ENCODE results near the gene NOL11.

The NOL11 gene

DNA sequence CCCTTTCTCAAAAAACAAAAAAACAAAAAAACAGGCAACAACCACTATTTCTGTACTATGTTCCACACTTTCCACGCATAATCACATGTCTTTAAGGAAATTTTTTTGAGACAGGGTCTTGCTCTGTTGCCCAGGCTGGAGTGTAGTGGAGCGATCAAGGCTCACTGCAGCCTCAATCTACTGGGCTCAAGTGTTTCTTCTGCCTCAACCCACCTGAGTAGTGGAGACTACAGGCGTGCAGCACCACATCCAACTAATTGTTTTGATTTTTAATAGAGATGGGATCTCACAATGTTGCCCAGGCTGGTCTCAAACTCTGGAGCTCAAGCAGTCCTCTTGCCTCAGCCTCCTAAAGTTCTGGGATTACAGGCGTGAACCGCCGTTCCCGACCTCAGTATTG, 54.9 kb downstream of the NOL11 start:
- DNase-seq (ENCODE audit: low read depth), result no peak
- no peak overlapping the region for H3K4me3 ChIP-seq (replicated peaks; ENCODE audit: low read depth, low read length)
- TF ChIP-seq, protein P1, sequence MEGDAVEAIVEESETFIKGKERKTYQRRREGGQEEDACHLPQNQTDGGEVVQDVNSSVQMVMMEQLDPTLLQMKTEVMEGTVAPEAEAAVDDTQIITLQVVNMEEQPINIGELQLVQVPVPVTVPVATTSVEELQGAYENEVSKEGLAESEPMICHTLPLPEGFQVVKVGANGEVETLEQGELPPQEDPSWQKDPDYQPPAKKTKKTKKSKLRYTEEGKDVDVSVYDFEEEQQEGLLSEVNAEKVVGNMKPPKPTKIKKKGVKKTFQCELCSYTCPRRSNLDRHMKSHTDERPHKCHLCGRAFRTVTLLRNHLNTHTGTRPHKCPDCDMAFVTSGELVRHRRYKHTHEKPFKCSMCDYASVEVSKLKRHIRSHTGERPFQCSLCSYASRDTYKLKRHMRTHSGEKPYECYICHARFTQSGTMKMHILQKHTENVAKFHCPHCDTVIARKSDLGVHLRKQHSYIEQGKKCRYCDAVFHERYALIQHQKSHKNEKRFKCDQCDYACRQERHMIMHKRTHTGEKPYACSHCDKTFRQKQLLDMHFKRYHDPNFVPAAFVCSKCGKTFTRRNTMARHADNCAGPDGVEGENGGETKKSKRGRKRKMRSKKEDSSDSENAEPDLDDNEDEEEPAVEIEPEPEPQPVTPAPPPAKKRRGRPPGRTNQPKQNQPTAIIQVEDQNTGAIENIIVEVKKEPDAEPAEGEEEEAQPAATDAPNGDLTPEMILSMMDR (IDR thresholded peaks at IDR 0.05; ENCODE audit: low read length, missing control alignments), result no peak

DNA sequence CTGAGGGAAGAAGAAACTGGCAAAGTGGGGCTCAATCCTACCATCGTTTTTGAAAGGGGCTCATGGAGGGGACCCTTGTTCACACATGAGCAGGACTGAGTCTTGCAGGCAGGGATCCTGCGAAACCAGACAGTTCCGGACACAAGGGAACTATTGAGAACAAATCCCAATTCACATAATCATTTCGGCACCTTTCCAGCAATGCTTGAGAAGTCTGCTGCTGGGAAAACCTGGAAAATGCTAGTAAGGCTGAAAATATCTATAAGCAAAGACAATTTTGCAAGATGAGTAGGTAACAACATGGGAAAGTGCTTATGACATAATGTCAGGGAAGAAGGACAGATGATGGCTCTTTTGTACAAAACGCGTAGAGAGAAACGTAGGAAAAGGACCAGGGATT, 55.5 kb downstream of the NOL11 start:
- TF ChIP-seq, protein P1 (IDR thresholded peaks at IDR 0.05; ENCODE audit: low read length, missing control alignments), result no peak
- H3K4me3 ChIP-seq (replicated peaks; ENCODE audit: low read depth, low read length), result no peak overlapping the region
- DNase-seq (ENCODE audit: low read depth), result no peak

DNA sequence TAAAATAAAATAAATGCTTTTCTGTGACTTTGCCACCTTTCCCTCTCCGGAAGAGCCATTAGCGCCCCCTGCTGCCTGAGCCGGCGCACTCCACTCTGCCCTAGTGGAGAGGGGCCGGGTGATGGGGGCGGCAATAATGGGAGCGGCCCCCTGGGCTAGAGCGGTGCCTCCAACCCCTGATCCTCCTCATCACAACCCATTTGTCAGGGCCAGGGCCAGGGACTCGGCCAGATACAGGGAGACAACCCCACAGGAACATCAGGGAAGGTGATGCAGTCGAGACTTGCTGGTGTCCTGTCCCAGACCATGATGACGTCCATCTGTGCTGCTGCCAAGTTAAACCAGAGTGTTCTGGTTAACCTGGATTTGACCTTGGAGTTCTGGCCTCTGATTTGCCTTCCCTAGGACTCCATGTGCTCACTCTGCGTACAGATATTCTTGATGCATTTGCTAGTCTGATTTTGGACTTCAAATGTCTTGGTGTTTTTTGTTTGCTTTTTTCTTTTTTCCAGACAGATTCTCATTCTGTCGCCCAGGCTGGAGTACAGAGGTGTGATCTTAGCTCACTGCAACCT, 61.4 kb downstream of the NOL11 start:
- DNase-seq (ENCODE audit: low read depth), result peak; percentile 73
- TF ChIP-seq, protein P1 (IDR thresholded peaks at IDR 0.05; ENCODE audit: low read length, missing control alignments), result peak; percentile 51
- H3K4me3 ChIP-seq (replicated peaks; ENCODE audit: low read depth, low read length), result no peak overlapping the region

DNA sequence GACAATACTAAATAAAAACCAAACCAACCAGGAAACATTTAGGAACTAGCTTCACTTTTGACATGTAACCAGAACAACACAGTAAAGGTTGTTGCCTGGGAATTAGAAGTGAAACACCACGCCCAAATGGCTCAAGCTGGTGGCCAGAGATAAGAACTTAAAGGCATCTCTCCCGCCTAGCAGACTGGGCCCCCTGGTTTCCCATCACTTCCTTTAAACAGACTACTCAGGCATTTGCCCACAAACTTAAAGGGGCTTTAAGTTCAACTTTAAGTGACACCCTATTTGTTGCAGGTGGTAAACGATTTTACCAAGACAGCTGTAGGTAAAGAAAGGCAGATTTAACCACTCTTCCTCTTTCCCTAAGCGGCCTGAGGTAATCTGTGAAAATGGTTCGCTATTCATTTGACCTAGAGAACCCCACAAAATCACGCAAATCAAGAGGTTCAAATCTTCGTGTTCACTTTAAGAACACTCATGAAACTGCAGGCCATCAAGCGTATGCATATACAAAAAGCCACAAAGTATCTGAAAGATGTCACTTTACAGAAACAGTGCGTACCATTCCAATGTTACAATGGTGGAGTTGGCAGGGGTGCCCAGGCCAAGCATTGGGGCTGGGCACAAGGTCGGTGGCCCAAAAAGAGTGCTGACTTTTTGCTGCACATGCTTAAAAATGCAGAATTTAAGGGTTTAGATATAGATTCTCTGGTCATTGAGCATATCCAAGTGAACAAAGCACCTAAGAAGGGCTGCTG, 66.8 kb downstream of the NOL11 start:
- H3K4me3 ChIP-seq (replicated peaks; ENCODE audit: low read depth, low read length), result no peak overlapping the region
- DNase-seq (ENCODE audit: low read depth), result no peak
- TF ChIP-seq, protein P1 (IDR thresholded peaks at IDR 0.05; ENCODE audit: low read length, missing control alignments), result no peak

DNA sequence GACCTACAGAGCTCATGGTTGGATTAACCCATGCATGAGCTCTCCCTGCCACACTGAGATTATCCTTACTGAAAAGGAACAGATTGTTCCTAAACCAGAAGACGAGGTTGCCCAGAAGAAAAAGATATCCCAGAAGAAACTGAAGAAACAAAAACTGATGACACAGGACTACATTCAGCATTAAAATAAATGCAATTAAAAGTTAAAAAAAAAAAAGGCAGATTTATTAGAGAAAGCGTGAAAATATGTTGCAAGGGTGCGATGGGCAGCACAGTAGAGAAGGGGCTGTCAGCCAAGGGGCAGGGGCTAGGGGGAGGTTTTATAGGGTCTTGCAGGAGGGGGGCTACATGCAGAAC, 67.4 kb downstream of the NOL11 start:
- TF ChIP-seq, protein P1 (IDR thresholded peaks at IDR 0.05; ENCODE audit: low read length, missing control alignments), result no peak
- no peak for DNase-seq (ENCODE audit: low read depth)

DNA sequence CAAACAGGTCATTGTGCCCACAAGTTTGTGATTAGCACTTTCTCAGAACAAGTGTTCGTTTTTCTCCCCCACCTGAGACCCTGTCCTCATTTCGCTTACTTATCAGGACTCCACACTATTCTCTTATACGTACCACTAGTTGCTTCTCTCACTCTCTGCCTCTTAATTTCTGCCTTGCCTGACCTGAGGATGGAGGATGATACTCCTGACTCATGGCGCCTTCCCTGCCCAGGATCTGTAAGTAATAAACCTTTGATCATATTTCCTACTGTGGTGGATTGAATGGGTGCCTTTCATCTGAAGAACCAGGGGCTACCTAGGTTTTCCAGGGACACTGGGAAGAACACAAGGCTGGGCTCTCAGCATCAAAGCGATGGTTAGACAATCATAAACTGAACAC, 67.8 kb downstream of the NOL11 start:
- H3K4me3 ChIP-seq (replicated peaks; ENCODE audit: low read depth, low read length), result no peak overlapping the region
- DNase-seq (ENCODE audit: low read depth), result no peak
- TF ChIP-seq, protein P1 (IDR thresholded peaks at IDR 0.05; ENCODE audit: low read length, missing control alignments), result no peak

More for the DNA sequence above, 67.4 kb downstream of the NOL11 start:
- H3K4me3 ChIP-seq (replicated peaks; ENCODE audit: low read depth, low read length), result no peak overlapping the region

Measured in fibroblast of pulmonary artery (primary cell).